HG02588 (cell line): ENCODE data around the gene ITGB4.
"Not testable (repeated sequence)": the region's sequence is repeated elsewhere in the genome, so short reads cannot be mapped to it uniquely, and the experiment has no call there.

Experiments used
- ATAC-seq: cut with Tn5 transposase; IDR thresholded peaks from one replicate; pipeline ENCODE4 v1.9.1; 2021; ENCODE audit warnings: mild to moderate bottlenecking, moderate library complexity; ENCODE audit not compliant: unreplicated experiment

ITGB4 gene

GRCh38 chr17:75751676-75752404, 30.6 kb downstream of the ITGB4 start:
- no peak for ATAC-seq

- ATAC-seq: no peak
These were observed 31.1 kb downstream of the ITGB4 start for GRCh38 chr17:75752405-75752709.

- ATAC-seq: no peak
These were observed 31.7 kb downstream of the ITGB4 start for GRCh38 chr17:75752802-75753513.

- no peak for ATAC-seq
These were observed 32.5 kb downstream of the ITGB4 start for GRCh38 chr17:75753514-75754377.

- ATAC-seq: no peak
These were observed 33.3 kb downstream of the ITGB4 start for GRCh38 chr17:75754378-75755204.

GRCh38 chr17:75755205-75755901, 34.1 kb downstream of the ITGB4 start:
- ATAC-seq: no peak

GRCh38 chr17:75755990-75756389, 34.7 kb downstream of the ITGB4 start:
- no peak for ATAC-seq

- ATAC-seq: no peak
These were observed 35.3 kb downstream of the ITGB4 start for GRCh38 chr17:75756451-75757085.

GRCh38 chr17:75757086-75757681, 35.9 kb downstream of the ITGB4 start:
- ATAC-seq: no peak

GRCh38 chr17:75758131-75758905, 37.1 kb downstream of the ITGB4 start:
- ATAC-seq: no peak

GRCh38 chr17:75759457-75759856, 38.2 kb downstream of the ITGB4 start:
- no peak for ATAC-seq

GRCh38 chr17:75759978-75760640, 38.9 kb downstream of the ITGB4 start:
- ATAC-seq: not testable (repeated sequence)

- no peak for ATAC-seq
These were observed 41.4 kb downstream of the ITGB4 start for GRCh38 chr17:75762513-75763268.

- no peak for ATAC-seq
These were observed 42.0 kb downstream of the ITGB4 start for GRCh38 chr17:75763269-75763607.

- no peak for ATAC-seq
These were observed 42.6 kb downstream of the ITGB4 start for GRCh38 chr17:75763613-75764416.

- no peak for ATAC-seq
These were observed 43.1 kb downstream of the ITGB4 start for GRCh38 chr17:75764417-75764710.
